Astrocyte of the spinal cord (primary cell): ENCODE measurements around the gene SFT2D1.

Source experiments
- DNase-seq: peaks from one replicate; pipeline ENCODE4 v3.0.0; 2011; ENCODE audit warnings: low read depth, low spot score
- H3K4me3 ChIP-seq: 2 replicates; pipeline ENCODE4 v1.5.1; 2011; ENCODE audit warnings: low read depth, mild to moderate bottlenecking, low read length, moderate library complexity
- in situ Hi-C: cut with HindIII; loops from 2 replicates; pipeline ENCODE4 v1.10.0; 2017; ENCODE audit warnings: low sequenced_read_pairs
- TF ChIP-seq, protein P1 (sequence below): IDR thresholded peaks from 2 replicates; pipeline ENCODE4 v1.5.1; 2012; ENCODE audit warnings: low read depth, mild to moderate bottlenecking, low read length, inconsistent platforms

The SFT2D1 gene

GRCh38 chr6:166274163-166274562 lies 68.2 kb downstream of the SFT2D1 start:
- in situ Hi-C loops = no loop called here
- no peak for DNase-seq
- no peak overlapping the region for H3K4me3 ChIP-seq
- TF ChIP-seq, protein P1, sequence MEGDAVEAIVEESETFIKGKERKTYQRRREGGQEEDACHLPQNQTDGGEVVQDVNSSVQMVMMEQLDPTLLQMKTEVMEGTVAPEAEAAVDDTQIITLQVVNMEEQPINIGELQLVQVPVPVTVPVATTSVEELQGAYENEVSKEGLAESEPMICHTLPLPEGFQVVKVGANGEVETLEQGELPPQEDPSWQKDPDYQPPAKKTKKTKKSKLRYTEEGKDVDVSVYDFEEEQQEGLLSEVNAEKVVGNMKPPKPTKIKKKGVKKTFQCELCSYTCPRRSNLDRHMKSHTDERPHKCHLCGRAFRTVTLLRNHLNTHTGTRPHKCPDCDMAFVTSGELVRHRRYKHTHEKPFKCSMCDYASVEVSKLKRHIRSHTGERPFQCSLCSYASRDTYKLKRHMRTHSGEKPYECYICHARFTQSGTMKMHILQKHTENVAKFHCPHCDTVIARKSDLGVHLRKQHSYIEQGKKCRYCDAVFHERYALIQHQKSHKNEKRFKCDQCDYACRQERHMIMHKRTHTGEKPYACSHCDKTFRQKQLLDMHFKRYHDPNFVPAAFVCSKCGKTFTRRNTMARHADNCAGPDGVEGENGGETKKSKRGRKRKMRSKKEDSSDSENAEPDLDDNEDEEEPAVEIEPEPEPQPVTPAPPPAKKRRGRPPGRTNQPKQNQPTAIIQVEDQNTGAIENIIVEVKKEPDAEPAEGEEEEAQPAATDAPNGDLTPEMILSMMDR = no peak

- no peak for DNase-seq
- TF ChIP-seq, protein P1 = no peak
- in situ Hi-C loops = no loop called here
- no peak overlapping the region for H3K4me3 ChIP-seq
These were observed 71.0 kb downstream of the SFT2D1 start for GRCh38 chr6:166271376-166271765.

- in situ Hi-C loops = no loop called here
- no peak for DNase-seq
- TF ChIP-seq, protein P1 = no peak
- H3K4me3 ChIP-seq = no peak overlapping the region
These were observed 71.5 kb downstream of the SFT2D1 start for GRCh38 chr6:166270706-166271375.
